8988T (cell line): ENCODE results near the gene DLST.

ENCODE experiments used
- DNase-seq: peaks from one replicate; pipeline ENCODE4 v3.0.0; 2011

Gene DLST

DNA sequence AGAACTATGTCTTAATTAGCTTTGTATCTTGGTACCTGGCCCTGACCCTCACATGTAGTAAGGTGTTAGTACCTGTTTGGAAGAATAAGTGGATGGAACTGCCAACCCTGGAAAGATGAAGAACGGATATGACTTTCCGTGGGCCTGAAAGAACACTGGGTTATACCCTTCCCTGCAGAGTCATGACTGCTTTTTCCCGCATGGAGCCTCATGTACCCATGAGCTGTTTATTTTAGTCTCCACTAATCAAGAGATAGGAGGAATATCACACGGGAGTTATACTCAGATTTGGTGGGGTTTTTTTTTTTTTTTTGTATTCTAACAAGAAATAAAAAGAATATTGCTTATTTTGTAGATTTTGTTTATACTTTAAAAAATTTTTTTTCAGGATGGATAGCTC is 15.9 kb downstream of the DLST start:
- no peak for DNase-seq

DNA sequence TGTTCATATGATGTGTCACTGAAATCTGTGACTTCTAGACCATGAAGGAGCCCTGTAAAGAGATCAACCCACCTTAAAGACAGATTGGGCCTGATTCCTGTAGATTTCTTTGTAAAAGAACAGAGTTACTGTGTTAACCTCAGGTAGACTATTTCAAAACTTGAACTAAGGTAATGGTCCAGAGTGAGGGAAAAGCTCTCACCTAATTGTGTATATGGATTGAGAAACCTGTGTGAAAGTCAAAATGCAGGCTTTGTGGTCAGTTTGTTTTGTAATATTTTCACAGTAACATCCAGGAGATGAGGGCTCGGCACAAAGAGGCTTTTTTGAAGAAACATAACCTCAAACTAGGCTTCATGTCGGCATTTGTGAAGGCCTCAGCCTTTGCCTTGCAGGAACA is 16.4 kb downstream of the DLST start:
- DNase-seq = no peak

DNA sequence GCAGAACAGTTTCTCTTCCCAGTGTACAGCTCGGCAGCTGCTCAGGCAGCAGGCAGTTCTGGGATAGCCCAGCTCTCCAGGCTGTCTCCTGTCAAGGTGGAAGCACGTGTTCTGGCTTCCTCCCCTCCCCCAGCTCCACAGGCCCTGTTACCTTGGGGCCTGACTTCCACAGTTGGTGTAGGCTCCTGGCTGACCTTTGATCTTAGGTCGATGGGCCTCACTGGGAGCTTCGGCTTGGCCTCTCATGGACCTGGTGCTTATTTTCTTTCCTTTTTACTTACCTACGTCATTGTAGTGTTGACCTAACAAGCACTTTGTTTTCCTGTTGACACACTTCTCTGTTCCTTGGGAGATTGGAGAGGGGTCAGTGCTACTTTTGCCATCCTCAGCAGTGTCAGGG is 17.0 kb downstream of the DLST start:
- no peak for DNase-seq

DNA sequence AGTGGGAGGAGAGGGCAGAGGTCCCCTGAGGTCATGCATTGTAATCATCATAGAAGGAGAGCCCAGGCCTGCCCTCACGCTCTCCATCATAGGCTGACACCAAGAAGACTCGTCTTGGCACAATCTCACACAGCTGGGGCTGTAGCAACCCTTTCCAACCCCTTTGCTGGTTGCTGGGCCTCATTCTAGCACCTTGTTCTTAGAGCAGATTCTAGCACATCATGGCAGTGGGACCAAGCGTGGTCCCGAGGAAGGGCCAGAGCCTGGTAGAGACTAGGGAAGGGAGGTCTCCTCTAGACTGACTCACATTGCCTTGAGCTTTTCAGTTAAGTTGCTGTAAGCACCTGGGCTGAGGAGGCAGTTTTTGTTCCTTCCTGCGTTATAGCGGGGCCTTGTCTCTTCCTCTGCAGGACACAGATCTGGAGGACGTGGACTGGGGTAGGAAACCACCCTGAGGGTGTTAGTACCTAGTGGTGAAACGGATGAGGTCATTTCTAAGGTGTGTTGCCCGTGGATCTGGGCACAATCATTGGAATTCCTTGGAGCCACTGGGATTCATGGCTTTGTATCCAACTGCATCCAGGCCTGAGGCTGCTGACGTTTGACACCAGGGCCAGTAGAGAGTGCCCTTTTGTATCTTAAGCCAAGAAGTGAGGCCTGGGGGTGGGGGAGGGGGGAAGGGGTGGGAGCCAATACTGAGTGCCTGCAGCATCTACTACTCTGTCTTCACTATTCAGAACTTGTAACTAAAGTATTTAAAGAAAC is 21.4 kb downstream of the DLST start:
- DNase-seq = no peak

DNA sequence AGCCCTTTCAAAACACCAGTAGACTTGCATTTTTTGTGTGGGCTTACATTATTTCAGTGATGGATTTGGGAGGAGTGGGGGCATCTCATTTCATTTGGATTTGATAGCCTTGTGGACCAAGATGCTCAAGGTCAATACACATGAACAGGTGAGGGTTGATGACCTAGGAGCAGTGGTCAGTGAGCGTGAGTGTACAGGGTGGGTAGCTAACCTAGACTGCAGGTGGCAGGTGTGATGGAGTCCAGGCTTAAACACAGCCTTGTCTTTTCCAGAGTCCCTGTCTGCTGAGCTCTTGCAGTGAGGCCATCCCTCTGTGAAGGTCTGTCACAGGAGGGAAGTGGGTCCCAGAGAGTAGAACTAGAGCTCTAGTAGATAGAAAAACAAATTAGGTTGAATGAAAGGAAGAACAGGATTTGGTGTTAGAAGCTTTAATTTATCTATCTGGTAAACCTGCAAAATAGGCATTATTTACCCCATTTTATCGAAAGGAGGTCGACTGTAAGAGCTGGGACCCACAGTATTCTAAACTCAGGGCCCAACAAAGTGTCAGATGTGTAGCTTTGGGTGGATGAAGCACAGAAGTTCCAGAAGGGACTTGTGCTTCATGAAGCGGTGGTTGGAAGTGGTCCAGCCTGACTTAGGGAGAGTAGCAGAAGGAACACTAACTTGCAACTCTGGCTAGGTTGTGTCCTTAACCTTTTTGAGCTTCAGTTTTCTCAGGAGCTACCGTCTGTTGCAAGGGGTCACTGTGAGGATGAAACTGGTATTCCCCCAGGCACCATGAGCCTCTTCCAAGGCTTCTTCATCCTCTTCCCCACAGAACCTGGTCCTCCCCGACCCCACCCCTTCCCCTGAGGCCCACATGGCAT is 23.2 kb downstream of the DLST start:
- no peak for DNase-seq

DNA sequence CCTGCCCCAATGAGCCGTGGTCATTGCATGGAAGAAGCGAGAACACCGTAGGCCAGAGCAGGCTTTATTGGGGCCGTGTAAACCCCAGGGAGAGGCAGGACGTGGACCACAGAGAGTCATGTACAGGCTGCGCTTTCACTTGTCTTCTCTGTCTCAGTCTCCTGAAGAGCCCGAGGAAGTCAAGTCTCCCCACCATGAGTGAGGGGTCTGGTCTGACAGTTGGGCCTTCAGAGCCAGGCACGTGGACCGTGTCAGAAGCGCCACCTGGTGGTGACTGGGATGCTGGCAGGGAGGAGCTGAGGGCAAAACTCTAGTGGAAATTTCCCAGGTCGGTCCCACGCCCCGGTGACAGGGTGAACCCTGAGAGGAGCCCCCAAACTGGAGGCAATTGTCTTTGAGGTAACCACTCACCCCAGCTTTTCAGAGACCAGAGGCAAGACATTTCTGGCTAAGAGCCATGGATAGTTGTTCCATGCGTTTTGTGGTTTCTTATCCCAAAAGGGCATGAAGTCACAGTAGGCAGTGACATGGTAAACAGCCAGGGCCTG is 24.0 kb downstream of the DLST start:
- DNase-seq = peak; percentile 60

DNA sequence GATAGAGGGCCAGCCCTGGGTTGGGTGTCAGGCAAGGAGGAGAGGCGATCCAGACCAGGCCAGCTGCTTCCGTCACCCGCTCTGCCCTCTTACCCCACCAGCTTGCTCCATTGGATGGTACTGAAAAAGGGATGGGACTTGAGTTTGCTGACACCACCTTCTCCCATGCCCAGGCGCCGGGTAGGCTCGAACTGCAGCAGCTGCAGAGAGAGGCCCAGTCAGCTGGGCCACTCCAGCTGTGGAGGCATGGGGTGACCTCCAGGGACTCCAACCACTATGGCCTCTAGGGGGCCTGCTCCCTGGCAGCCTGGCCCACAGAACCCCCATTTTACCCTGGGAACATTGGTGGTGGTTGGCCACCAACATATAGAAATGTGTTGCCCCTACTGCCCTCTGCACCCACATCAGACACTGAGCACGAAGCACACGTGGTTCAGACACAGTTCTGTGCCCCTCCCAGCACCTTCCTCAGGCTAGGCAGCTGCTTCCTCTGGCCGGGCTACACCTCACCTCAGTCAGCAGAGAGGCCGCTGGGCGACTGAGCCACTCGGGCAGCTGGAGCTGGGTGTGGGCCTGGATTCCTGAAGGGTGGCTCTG is 25.3 kb downstream of the DLST start:
- no peak for DNase-seq

DNA sequence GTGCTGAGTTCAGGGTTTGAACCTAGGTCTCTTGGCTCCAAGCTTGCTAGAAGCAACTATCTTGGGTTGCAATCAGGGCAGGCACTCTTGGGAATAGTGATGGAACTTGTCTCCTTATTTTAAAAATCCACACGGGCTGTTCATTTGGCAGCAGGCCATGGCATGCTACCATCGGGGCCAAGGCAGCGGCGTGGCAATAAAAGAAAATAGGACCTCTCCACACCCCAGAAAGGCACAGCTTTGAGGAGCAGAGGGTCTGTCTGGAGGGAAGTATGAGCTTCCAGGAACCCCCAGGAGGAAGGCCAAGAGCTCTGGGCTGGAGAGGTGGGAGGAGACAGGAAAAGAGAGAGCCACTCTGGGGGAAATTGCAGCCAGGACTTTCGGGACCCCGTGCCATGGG is 26.0 kb downstream of the DLST start:
- DNase-seq = no peak

DNA sequence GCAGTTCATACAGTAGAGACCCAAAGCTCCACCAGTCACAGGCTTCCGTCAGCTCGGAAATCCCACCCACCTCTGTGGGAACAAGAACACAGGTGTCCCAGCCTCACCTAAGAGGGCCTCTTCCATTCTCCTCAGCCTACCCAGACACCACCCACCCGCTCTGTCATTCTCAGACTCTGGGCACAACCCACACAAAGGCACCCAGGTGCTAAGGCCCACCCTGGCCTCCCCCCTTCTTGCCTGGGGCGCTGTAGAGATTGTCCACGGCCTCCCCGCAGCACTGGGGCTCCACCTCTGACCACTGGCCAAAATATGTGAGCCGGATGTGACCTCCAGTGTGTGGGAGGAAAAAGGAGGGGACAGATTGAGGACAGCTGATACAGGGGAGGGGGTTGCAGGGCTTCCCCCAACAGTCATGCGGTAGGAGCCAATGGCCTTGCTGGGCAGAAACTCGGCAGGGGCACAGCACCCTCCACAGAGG is 27.2 kb downstream of the DLST start:
- no peak for DNase-seq

DNA sequence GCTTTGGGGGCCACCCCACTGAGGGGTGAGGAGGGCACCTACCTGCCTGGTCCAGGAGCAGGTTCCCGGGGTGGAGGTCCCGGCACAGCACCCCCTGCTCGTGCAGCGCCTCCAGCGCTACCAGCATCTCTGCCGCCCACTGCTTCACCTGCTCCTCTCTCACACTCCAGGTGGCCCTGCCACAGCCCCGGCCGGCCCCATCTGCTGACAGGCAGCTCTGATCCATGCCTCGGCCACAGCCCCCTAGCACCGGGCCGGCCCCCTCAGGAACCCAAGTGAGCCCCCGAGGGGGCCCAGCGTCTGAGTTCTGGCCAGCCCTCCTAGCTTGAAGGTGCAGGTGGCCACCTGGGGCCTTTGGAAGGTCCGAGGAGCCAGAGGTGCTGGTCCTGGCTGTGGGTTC is 27.8 kb downstream of the DLST start:
- no peak for DNase-seq

DNA sequence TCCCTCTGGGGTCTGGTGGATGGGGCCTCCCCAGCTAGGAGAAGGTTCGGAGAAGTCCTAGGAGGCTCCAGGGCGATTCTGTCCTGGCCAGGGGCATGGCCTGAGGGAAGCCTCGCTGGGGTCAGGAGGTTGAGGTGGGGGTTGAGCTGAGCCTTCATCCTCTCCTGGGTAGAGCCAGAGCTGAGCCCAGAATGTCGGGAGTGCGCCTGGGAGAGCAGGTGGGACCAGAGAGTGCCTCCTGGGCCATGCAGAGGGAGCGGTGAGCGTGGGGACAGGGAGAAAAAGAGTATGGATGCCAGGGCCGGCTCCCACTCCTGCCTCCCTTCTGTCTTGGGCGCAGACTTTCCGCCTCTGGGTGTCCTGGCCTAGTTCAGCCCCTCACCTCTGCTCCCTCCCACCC is 28.2 kb downstream of the DLST start:
- no peak for DNase-seq

DNA sequence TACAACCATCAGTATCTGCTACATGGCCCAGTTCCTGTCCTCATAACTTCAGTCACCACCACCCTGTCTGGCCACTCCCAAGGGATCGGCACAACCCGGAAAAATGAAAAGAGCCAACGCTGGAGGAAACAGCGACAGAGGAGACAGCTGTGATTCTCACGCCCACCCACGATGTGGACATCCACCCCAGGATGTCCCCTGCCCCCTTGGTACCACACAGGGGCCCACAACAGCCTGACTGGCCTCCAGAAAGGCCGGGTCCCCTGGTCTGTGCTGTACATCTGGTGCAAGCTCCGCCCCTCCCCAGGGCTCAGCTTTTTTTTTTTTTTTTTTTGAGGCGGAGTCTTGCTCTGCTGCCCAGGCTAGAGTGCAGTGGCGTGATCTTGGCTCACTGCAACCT is 28.8 kb downstream of the DLST start:
- DNase-seq = no peak

DNA sequence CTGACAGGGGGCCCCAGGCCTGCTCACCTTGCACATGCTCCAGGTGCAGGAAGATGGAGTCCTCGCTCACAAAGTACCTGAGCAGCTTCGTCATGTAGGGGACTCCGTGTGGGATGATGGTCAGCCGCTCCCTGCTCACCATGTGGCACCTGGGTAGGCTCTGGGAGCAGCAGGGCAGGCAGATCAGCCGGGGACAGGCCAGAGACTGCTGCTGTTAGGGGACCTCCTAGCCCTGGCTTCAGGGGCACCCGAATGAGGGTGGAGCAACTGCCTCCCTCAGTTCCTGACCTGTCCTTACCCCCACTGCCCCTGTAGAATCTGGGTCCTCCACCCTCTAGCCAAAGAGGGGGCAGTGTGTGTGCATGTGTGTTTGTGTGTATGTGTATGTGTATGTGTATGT is 29.5 kb downstream of the DLST start:
- no peak for DNase-seq

DNA sequence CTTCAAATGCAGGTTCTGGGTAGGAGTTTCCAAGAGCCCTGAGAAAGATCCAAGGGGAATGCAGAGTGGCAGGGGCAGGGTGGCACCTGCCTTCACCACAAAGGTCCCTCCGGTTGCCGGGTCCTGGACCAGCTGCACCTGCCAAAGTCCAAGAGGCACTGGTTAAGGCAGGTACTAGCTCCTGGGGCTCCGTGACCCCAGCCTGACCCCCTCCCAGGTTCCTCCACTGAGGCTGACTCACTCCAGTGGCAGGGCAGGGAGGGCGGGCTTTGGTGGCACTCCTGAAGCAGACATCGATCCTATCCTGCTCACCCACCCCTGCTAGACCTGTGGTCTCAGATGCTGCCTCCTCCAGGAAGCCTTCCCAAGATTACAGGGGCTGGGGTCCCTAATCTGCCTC is 30.0 kb downstream of the DLST start:
- no peak for DNase-seq

DNA sequence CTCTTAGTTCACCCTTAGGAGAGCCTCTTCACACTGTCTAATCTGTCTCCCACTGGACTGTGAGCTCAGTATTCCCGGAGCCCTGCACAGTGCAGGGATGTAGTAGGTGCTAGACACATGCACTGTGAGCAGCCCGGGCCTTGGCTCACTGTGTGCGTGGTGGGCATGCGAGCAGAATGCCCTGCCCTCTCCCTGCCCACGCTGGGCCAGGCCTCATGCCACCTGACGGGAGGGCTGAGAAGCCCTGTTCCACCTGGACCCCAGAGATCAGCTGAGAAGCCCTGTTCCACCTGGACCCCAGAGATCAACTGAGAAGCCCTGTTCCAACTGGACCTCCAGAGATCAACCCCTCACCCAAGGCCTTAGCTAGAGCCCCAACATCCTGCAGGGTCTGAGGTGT is 30.4 kb downstream of the DLST start:
- no peak for DNase-seq

DNA sequence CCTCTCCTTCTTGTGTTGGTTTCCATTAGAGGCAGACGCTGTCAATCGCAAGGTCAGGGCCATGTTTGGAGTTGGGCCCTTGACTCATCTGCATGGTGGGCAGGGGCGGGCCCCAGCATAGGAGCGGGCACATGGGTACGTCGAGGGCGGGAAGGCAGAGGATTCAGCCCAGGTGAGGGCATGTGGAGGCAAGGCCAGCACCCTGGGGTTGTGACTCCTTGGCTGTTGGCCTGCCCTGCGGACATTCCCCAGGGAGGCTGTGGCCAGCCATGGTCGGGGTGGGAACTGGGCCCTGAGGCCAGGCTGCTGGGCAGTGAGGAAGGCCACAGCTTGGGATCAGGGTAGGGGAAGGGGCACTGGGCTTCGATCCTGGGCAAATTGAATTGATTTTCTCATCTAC is 31.1 kb downstream of the DLST start:
- DNase-seq = no peak

DNA sequence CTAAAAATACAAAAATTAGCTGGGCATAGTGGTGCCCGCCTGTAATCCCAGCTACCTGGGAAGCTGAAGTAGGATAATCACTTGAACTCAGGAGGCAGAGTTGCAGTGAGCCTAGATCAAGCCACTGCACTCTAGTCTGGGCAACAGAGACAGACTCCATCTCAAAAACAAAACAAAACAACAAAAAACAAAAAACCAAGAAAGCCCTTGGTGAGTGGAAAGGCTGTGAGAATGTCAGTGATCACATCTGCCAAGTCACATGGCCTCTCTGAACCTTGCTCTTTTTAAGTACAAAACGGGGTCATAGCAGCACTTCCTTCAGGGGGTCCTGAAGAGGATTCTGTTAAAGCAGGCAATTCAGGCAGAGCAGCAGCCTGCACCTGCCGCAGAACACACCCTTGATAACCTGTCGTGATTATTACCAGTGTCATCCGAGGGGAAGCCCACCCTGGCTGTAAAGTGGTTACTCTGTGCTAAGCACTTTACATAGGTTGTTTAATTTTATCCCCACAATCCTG is 31.7 kb downstream of the DLST start:
- no peak for DNase-seq

DNA sequence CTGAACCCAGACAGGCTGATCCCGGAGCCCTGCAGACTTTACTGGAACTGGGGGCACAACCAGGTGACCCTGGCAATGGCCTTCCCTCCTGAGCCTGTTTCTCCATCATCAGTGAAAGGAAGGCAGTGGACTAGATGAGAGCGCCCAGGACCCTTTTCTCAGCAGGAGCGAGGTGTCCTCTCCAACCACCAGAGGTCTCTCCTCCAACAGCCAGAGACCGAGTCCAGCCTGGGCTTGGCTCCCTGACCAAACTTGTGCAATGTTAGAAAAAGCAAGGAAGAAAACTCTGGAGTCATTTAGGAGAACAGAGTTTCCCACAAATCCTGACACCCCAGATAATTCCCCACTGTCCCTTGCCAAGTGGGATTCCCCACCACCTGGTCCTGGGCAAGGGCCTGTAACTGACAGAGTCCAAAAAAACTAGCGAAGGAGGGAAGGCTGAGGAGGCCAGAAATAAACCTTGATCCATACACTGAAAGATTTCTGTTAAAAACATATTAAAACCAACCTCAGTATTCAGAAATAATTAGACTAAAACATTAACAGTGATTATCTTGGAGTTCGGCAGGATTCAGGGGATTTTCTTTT is 32.4 kb downstream of the DLST start:
- DNase-seq = peak; percentile 86

DNA sequence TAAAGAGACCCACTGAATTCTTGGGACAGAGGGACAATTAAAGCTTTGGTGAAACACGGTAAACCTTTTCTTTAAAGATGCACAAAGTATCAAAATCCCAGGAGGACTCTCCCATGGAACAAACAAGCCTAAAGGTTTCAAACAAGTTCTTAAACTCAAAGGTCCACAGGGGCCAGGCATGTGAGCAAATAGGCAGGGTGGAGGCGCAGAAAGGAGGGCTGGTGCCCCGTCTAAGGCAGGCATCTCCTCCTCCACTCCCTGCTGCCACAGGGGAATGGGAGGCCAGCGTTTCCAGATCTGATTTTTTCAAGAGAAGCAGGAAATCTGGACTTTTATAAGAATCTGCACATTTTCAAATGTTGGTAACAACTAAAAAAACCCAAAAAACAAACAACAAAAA is 33.7 kb downstream of the DLST start:
- DNase-seq = no peak

DNA sequence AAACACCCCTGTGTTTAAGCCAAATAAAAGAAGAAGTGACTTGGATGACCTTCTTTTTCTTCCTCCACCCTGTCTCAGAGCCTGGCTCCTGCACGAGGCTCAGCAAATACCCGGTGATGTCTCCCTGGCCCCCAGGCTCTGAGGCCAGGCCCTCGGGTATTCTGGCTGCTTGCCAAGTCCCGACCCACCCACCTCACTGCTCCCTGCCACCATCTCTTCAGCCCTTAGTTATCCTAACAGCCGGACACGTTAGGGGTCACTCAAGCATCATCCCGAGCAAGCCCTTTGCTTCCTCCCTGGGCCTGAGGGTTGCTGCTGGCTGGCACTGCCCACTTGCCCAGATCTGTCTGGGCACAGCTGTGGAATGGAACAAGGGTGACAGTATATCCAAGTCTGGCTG is 34.1 kb downstream of the DLST start:
- DNase-seq = no peak

DNA sequence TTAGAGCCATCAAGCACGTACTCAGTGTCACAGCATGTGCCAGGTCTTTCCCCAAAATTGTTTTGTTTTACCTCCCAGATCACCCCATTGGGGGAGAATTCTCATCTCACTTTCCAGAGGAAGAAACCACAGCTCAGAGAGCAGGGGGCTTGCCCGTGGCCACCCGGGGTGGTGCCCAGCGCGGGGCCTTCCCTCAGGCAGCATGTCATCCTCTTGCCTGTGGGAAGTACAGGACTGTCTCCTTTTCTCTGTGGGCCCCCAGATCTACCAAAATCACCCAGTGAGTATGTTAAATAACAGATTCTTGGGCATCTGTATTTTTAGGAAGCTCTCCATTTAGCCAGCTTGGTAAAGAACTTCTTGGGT is 35.4 kb downstream of the DLST start:
- DNase-seq = no peak

DNA sequence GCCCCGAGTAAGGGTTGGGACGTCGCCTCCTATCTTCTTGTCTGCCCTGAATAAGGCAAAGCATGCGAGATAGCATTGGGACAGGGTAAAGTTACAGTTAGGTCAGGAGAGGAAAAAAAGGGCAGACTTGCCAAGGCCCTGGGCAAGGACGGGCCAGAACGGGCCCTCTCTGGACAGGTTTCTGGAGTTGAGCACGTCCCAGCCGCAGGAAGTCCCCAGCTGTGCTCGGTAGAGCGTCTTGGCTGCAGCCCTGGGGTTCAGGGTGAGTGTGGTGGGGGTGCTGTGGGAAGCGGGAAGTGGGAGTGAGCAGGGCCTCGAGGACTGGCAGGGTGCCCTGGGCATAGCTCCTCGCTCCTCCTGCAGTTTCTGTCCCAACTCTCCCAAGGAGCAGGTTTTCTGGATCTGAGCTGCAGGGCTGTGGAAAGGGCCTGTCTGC is 35.9 kb downstream of the DLST start:
- no peak for DNase-seq

DNA sequence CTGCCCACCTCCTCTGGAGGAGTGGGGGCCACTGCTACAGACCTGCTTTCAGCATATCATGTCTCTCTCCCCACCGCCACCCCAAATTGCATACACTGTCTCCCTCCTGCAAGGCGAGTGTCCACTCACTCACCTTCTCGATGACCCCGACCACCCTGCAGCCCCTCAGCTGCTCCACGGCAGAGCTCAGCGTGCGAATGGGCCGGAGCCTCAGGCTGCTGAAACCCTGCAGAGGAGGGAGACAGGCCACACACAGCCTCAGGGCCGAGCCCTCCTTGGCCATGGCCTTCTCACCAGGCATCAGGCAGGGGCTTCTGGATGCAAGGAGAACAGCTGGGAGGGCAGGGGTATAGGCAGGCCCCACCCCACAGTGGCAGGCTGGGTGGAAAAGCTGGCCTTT is 36.7 kb downstream of the DLST start:
- DNase-seq = no peak
